SW480 (cell line): Measurements from ENCODE around the gene PDE11A.
A peak's percentile ranks its signal among the peaks of the same experiment; 100 is the strongest.
"Not testable (repeated sequence)": the region's sequence is repeated elsewhere in the genome, so short reads cannot be mapped to it uniquely, and the experiment has no call there.

ENCODE experiments used
- DNase-seq: peaks from one replicate; pipeline ENCODE4 v3.0.0-alpha.2; 2016; ENCODE audit warnings: low spot score

PDE11A gene

DNA sequence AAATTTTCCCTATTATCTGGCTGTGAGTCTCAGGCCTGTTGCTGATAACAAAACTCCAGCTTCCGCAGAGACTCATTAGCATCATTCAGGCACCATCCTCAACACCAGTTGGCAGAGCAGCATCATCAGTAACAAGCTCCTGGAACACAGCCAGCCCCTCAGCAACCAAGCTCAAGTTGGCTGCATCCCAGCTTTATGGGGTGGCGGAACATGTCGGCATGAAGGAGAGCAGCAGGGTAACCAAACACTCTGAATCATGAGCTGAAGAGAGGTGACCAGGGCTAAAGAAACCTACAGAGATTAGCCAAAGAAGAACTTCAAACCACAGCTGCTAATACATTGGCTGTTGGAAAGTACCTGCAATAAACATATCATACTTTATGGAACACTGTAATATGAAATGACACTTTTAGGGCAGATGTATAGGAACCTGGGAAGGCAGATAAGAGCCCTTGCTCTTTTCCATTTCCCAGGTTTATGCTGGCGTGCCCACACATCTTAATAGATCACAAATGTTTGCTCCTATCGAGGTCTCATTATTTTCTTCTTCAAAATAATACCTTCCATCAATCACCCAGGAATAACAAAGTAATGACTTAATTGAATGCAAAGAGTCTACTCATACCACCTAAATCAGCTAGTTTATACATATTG, 63.8 kb downstream of the PDE11A start:
- no peak for DNase-seq

GRCh38 chr2:178006710-178007109, 65.9 kb downstream of the PDE11A start:
- no peak for DNase-seq

GRCh38 chr2:178005756-178006155, 66.8 kb downstream of the PDE11A start:
- DNase-seq, result no peak

DNA sequence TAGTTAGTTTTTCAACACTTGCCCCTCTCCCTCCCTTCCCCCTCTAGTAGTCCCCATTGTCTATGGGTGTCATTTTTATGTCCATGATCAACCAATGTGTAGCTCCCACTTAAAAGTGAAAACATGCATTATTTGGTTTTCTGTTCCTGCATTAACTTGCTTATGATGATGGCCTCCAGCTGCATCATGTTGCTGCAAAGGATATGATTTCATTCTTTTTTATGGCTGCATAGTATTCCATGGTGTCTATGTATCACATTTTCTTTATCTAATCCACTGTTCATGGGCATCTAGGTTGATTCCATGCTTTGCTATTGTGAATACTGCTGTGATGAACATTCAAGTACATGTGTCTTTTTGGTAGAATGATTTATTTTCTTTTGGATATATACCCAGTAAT, 70.5 kb downstream of the PDE11A start:
- no peak for DNase-seq

DNA sequence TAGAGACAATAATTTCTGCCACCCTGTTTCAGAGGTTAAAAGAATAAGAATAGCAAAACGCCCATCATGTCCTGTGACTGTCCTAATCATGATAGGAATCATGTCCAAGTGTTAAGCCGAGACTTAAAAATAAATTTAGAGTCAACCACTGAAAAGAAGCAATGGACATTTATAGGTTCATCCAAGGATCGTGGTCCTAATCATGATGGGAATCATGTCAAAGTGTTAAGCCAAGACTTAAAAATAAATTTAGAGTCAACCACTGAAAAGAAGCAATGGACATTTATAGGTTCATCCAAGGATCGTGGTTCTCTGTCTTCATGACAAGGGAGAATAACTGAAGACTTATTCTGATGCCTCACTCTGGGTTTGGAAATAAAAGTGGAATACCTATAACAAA, 73.6 kb downstream of the PDE11A start:
- no peak for DNase-seq

DNA sequence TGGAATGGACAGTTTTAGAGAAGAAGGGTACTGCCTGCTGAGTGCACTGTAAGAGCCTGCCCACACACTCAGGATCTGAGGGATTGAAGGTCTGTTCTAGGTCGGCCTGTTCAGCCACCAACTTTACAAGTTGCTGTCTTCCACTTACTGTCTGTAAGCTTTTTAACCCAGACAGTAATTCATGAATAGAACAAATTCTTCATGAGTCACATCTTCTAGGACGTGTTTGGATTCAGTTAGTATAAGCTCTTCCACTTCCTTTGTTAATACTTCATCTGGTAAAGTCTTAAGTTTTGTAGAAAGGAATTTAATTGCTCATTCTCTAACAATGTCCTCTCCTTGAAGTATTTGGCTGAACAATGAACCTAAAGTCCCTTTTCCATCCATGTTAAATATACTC, 74.6 kb downstream of the PDE11A start:
- no peak for DNase-seq

DNA sequence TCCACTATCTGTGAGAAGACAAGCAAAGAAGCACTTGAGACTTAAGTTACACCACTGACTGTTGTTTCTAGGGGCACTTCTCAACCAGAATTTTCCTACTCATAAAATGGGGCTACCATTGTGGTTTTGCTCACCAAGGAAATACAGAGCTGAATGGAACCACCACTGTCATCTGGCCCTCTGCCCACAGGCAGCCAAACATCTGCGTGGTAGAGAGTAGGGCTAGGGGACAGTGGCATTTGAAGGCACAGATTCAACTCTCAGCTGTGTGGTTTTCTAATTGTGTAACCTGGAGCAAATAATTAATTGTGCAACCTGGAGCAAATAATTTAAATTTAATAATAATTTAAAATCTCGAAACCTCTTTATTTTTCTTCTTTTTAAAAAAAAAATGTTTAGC, 79.6 kb downstream of the PDE11A start:
- no peak for DNase-seq

GRCh38 chr2:177989029-177989885, 83.3 kb downstream of the PDE11A start:
- no peak for DNase-seq

DNA sequence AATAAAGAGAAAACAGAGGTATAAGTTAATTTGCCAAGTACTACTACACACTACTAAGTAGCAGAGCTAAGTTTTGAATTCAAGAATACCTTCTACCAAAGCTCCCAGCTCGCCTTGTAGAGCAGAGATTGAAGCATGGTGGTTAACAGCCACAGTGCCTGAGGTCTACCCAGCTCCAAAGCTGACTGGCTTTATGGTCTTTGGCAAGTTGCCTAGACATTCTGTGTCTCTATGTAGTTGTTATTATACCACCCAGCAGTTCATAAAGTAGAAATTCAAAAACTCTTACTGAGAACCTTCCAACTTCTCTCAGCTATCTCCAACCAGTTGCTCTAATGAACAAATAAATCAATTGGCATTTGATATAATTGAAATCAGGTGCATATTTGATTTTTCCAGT, 87.8 kb downstream of the PDE11A start:
- DNase-seq, result peak; percentile 31

- DNase-seq, result peak; percentile 62
Measured at GRCh38 chr2:177983183-177983788, 89.3 kb downstream of the PDE11A start.

DNA sequence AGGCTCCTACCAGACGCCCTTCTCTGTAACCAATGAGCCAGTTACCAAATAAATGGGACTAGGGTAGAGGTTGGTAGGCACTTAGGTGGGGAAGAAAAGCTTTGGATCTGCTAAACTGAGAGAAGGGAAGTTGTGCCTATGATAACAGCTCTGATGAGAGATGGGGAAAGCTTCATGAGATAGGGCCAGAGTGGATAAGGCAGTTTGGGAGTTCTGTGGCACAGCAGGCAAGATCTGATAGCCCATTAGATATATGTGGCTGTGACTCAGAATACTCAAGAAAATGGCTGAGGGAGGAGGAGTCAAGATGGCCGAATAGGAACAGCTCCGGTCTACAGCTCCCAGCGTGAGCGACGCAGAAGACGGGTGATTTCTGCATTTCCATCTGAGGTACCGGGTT, 99.8 kb downstream of the PDE11A start:
- DNase-seq, result peak; percentile 57

GRCh38 chr2:177972123-177972522, 100.5 kb downstream of the PDE11A start:
- no peak for DNase-seq

DNA sequence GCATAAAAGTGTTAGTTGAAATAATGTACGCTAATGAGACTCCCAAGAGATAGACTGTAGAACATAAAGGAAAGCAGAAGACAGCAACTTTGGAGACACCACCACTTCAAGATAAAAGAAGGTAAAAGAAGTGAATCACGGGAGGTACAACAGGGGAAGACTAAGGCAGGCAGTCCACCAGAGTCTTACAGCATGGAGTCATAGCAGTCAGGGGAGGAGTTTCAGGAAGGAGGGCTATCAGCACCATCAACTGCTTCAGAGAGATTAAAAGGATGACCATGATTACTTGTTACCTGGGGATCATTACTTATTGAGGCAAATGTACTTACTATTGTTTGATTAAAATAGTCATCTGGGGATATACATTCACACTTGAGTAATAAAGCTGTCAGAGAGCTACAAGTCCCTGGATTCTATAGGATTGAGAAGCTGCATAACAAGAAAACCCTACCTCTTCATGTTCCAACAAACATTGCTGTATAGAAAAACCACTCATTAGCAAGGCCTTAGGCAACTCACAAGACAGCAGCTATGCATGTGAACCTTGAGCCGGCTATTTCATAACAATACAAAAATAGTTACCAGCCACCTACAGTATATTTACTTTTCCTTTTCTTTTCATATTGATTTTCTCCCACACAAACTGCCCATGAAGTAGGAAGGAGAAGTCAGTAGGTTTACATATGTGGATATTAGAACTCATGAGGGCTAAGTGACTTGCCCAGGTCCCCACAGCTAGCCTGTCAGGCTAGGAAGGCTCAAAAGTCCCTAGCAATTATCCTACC, 101.7 kb downstream of the PDE11A start:
- DNase-seq, result no peak

GRCh38 chr2:177964892-177965291, 107.7 kb downstream of the PDE11A start:
- DNase-seq, result no peak

DNA sequence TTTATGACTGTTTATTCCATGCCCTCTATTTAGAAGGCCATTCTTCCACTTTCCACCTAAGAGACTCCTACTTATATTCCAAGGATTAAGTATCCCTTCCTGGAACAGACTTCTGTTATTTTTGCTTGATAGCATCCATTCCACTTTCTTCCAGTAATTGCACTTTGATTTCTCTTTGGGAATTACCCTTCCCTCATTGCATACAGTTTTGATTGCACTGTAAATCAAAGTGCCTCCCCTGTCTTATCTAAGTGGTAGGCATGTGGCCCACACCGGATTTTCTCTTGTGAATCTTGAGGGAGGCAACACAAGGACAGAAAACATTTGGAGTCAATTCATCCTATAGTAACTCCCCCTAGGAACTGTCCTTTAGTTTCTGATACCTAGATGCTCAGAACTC, 120.4 kb downstream of the PDE11A start:
- no peak for DNase-seq

- not testable (repeated sequence) for DNase-seq
Measured at GRCh38 chr2:177947598-177947997, 125.0 kb downstream of the PDE11A start.

GRCh38 chr2:177944530-177944929, 128.0 kb downstream of the PDE11A start:
- DNase-seq, result not testable (repeated sequence)

- no peak for DNase-seq
Measured at GRCh38 chr2:177942731-177943130, 129.8 kb downstream of the PDE11A start.

- DNase-seq, result no peak
Measured at GRCh38 chr2:177939211-177939610, 133.4 kb downstream of the PDE11A start.

DNA sequence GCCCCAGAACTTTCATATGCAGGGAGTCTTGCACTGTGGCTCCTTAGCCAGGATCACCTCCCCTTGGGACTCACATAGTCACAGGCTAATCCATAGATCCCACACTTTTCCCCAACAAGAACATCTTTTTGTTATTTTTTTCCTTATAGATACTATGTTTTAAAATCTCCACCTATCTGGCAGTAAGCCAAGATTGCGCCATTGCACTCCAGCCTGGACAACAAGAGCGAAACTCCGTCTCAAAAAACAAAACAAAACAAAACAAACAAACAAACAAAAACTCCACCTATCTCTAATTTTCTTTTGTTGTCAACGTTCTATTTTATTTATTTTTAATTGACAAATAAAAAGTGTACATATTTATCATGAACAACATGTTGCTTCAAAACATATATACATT, 141.7 kb downstream of the PDE11A start:
- DNase-seq, result no peak

DNA sequence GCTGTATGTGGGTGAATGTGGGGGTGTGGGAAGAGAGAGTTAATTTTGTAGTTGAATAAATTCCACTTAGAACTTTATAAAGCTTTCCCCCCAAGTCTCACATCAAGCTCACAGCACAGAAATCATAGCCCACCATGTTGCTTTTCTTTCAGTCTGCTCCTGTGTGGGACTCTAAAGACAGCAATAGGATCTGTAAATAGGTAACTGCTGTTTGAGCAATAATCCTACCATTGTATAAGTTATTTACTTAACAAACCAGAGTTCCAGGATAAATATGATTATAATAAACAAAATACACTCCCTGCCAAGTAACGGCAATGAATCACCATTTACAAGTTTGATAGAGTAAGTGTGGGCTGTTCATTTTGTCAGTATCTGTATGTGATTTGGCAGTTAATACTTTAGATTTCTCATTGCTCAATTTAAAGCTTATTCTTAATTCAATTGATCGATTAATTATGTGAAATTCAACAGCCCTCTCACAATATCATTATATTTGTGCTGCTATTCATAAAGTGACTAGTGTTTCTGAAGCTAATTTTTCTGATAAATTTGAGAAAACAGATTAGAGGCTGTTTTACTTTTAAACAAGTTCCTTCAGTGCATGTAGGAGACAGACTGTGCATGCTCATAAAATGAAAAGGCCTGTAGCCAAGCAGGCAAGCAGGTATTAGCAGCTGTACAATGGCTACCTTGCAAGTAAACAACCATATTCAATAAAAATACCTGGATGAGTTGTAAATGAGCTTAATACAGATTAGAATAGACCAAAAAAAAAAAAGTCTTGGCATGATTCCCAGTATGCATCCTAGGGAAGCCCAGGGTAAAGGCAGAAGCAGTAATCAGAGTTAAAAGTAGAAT, 142.7 kb downstream of the PDE11A start:
- DNase-seq, result no peak
